ENCODE measurements around the gene CCL19. TPM values are rescaled to one million over a fixed set of nuclear protein-coding genes. Genes with fewer than 3 reads are reported as not detected.

Gene CCL19
- total RNA-seq, 1 experiment from 2014 or later = not detected

- TF ChIP-seq ZNF425 (CRISPR knock-in tag; conservative IDR thresholded peaks at IDR 0.05) (no peak), FOXP4 (CRISPR knock-in tag; IDR thresholded peaks at IDR 0.05) (0 out of 2 replicates have a peak, but pooled peaks have one; percentile 51), CREM (CRISPR knock-in tag; IDR thresholded peaks at IDR 0.05) (peak; percentile 70; the same call in 1 of the 2 replicates), ATF1 (CRISPR knock-in tag; IDR thresholded peaks at IDR 0.05) (no peak), RORB (CRISPR knock-in tag; IDR thresholded peaks at IDR 0.05) (no peak), ETV6 (CRISPR knock-in tag; IDR thresholded peaks at IDR 0.05) (peak; percentile 34; the same call in 1 of the 2 replicates), FOXK1 (CRISPR knock-in tag; IDR thresholded peaks at IDR 0.05) (no peak; the same call in none of the 2 replicates), ERG (CRISPR knock-in tag; IDR thresholded peaks at IDR 0.05) (no peak), SP1 (CRISPR knock-in tag; conservative IDR thresholded peaks at IDR 0.05) (peak; percentile 96), IRF2 (CRISPR knock-in tag; IDR thresholded peaks at IDR 0.05; ENCODE audit: borderline replicate concordance, low read depth) (no peak), SMAD3 (CRISPR knock-in tag; IDR thresholded peaks at IDR 0.05; ENCODE audit: borderline replicate concordance) (no peak)
- TF ChIP-seq, protein P1, sequence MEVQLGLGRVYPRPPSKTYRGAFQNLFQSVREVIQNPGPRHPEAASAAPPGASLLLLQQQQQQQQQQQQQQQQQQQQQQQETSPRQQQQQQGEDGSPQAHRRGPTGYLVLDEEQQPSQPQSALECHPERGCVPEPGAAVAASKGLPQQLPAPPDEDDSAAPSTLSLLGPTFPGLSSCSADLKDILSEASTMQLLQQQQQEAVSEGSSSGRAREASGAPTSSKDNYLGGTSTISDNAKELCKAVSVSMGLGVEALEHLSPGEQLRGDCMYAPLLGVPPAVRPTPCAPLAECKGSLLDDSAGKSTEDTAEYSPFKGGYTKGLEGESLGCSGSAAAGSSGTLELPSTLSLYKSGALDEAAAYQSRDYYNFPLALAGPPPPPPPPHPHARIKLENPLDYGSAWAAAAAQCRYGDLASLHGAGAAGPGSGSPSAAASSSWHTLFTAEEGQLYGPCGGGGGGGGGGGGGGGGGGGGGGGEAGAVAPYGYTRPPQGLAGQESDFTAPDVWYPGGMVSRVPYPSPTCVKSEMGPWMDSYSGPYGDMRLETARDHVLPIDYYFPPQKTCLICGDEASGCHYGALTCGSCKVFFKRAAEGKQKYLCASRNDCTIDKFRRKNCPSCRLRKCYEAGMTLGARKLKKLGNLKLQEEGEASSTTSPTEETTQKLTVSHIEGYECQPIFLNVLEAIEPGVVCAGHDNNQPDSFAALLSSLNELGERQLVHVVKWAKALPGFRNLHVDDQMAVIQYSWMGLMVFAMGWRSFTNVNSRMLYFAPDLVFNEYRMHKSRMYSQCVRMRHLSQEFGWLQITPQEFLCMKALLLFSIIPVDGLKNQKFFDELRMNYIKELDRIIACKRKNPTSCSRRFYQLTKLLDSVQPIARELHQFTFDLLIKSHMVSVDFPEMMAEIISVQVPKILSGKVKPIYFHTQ (CRISPR knock-in tag; IDR thresholded peaks at IDR 0.05) = no peak
- TF ChIP-seq, protein P2, sequence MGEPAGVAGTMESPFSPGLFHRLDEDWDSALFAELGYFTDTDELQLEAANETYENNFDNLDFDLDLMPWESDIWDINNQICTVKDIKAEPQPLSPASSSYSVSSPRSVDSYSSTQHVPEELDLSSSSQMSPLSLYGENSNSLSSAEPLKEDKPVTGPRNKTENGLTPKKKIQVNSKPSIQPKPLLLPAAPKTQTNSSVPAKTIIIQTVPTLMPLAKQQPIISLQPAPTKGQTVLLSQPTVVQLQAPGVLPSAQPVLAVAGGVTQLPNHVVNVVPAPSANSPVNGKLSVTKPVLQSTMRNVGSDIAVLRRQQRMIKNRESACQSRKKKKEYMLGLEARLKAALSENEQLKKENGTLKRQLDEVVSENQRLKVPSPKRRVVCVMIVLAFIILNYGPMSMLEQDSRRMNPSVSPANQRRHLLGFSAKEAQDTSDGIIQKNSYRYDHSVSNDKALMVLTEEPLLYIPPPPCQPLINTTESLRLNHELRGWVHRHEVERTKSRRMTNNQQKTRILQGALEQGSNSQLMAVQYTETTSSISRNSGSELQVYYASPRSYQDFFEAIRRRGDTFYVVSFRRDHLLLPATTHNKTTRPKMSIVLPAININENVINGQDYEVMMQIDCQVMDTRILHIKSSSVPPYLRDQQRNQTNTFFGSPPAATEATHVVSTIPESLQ (CRISPR knock-in tag; IDR thresholded peaks at IDR 0.05) = no peak
Measured at GRCh38 chr9:34665381-34666250, 25.5 kb downstream of the CCL19 start (continued).

DNA sequence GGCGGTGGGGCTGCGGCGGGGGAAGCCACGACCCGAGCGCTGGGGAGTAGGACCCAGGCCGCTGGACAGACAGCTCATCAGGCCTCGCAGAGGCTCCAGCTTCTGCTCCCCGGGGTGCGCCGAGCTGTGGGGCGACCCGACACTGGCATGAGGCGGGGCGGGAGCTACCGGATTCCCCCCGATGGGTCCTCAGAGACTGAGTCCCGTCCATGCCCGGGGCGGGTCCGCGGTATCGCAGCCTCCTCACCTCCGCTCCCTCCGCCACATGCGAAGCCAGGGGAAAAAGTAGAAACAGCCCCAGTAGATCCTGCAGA is 26.1 kb downstream of the CCL19 start:
- ATAC-seq (no peak), DNase-seq (ENCODE audit: low spot score) (no peak)
- ChIA-PET CTCF (interaction anchor here (0.6 to 4.0 kb wide), 23 partner anchors 9 to 981 kb away, joined by 3 to 65 read pairs (median 5); partner anchors contain the start of genes ARID3C, DCTN3, GALT and IL11RA), POLR2A (interaction anchor here (1.0 to 1.9 kb wide), 4 partner anchors 10 to 27 kb away, joined by 3 to 11 read pairs (median 6); partner anchors contain the start of genes GALT and SIGMAR1)
- H3K27me3 Mint-ChIP-seq (ENCODE audit: low read depth) = peaks cover 10% of the 10 kb centered on the region
- peaks cover 9% of the 10 kb centered on the region for H3K4me1 Mint-ChIP-seq
- H3K4me3 Mint-ChIP-seq = peak overlapping the region; percentile 94
- H3K27ac Mint-ChIP-seq = no peak overlapping the region
- peaks cover 15% of the 10 kb centered on the region for H3K9me3 Mint-ChIP-seq
- H3K36me3 Mint-ChIP-seq = peaks cover 20% of the 10 kb centered on the region
- TF ChIP-seq SMAD3 (CRISPR knock-in tag; IDR thresholded peaks at IDR 0.05; ENCODE audit: borderline replicate concordance) = no peak
- TF ChIP-seq PRDM15 (CRISPR knock-in tag; IDR thresholded peaks at IDR 0.05) = peak; percentile 34; the same call in 1 of the 2 replicates
- TF ChIP-seq CBFB (CRISPR knock-in tag; IDR thresholded peaks at IDR 0.05; ENCODE audit: low read depth) = no peak
- TF ChIP-seq HMGXB4 (CRISPR knock-in tag; IDR thresholded peaks at IDR 0.05) = no peak

All from WTC11 (cell line).